Spleen (tissue), 11 donors: Measurements from ENCODE around the gene METTL8. TPM values are rescaled to one million over a fixed set of nuclear protein-coding genes. Genes with fewer than 3 reads are reported as not detected.

Experiments
- DNase-seq: peaks from one replicate; pipeline ENCODE4 v3.0.0-alpha.2; 2020
- H3K27ac ChIP-seq, 8 donors: fragments of 200-600 bp; sonication (generic) in 7 of 8; 1 replicate in 4 of 8; 2 replicates in 4 of 8; pipeline versions ENCODE4 v1.5.0 to v1.8.0; 2016 to 2021; ENCODE audit warnings: inconsistent platforms in 4 of 8, mild to moderate bottlenecking in 4 of 8, moderate library complexity in 1 of 8
- H3K27me3 ChIP-seq, 7 donors: fragments of 200-600 bp; sonication (generic) in 6 of 7; replicated peaks in 1 of 7; 1 replicate in 4 of 7; 2 replicates in 3 of 7; pipeline versions ENCODE4 v1.5.0 to v1.8.0; 2016 to 2021; ENCODE audit warnings: inconsistent platforms in 3 of 7, mild to moderate bottlenecking in 1 of 7
- H3K36me3 ChIP-seq, 6 donors: fragments of 200-600 bp; sonication (generic) in 5 of 6; 1 replicate in 4 of 6; 2 replicates in 2 of 6; pipeline versions ENCODE4 v1.5.0 to v1.8.0; 2016 to 2021; ENCODE audit warnings: inconsistent platforms in 2 of 6
- H3K4me1 ChIP-seq, 6 donors: fragments of 200-600 bp; sonication (generic) in 5 of 6; 1 replicate in 3 of 6; 2 replicates in 3 of 6; pipeline versions ENCODE4 v1.5.0 to v1.8.0; 2016 to 2021; ENCODE audit warnings: inconsistent platforms in 3 of 6
- H3K4me3 ChIP-seq, 8 donors: fragments of 200-600 bp; sonication (generic) in 7 of 8; 1 replicate in 4 of 8; 2 replicates in 4 of 8; pipeline versions ENCODE4 v1.5.0 to v1.8.0; 2016 to 2021; ENCODE audit warnings: inconsistent platforms in 4 of 8, mild to moderate bottlenecking in 4 of 8, moderate library complexity in 2 of 8
- H3K9me3 ChIP-seq, 8 donors: fragments of 200-600 bp; sonication (generic) in 7 of 8; 1 replicate in 4 of 8; 2 replicates in 4 of 8; pipeline versions ENCODE4 v1.5.0 to v1.8.0; 2016 to 2021; ENCODE audit warnings: inconsistent platforms in 4 of 8
- POLR2A ChIP-seq, 3 donors: fragments of 450-650 bp; IDR thresholded peaks; one replicate each; pipeline ENCODE4 v1.5.1; 2017; ENCODE audit warnings: antibody characterized with exemption in 3 of 3, mild to moderate bottlenecking in 1 of 3
- POLR2AphosphoS5 ChIP-seq, 3 donors: sonication (generic); formaldehyde crosslinking; IDR thresholded peaks; one replicate each; pipeline ENCODE4 v1.5.1; 2017; ENCODE audit warnings: antibody characterized with exemption in 3 of 3
- WGBS, 5 donors: extraction: QIAGEN DNeasy Blood & Tissue Kit in 3 of 5; methylation state at CpG; one replicate each; pipeline versions ENCODE4 v1.1.5 to v1.1.7; 2013 to 2018; 5-methylcytosine and 5-hydroxymethylcytosine counted together
- intact Hi-C: fragments of 100-400 bp; cut with DNase I; formaldehyde crosslinking; loops from one replicate; pipeline ENCODE4 v1.15.0; 2023; ENCODE audit warnings: low total_unique reads
- polyA plus RNA-seq, 3 donors: library from polyadenylated mRNA; stranded (reverse); fragments of 200-250 nt; gene quantifications; one replicate each; pipeline ENCODE4 v1.2.1, GENCODE V29; 2013
- total RNA-seq, 7 donors: library from RNA; depleted of rRNA in 3 of 7; stranded (reverse); fragments of >200 nt in 3 of 7; fragmentation: NEBNext Ultra II Directional in 4 of 7; extraction: Animal tissue kit (Norgen Biotek cat#: 25700) in 4 of 7; gene quantifications; one replicate each; pipeline versions ENCODE4 v1.1.0 to v1.2.1, GENCODE V29; 2016 to 2021
- TF ChIP-seq, protein P1 (sequence below), 11 experiments: fragments of 200-600 bp in 7 of 11; fragments of 450-650 bp in 4 of 11; sonication (generic) in 4 of 11; IDR thresholded peaks in 8 of 11; conservative IDR thresholded peaks in 3 of 11; 1 replicate in 7 of 11; 2 replicates in 4 of 11; pipeline versions ENCODE4 v1.4.0 to v1.8.0; 2016 to 2021; ENCODE audit warnings: antibody characterized with exemption in 11 of 11, inconsistent platforms in 4 of 11, mild to moderate bottlenecking in 1 of 11
- donor health status: healthy with polysubstance abuse.
- donor health status: DM: no; HTN: no; CAD: no; lungs with moderate emphysema.
- donor health status: DM: no; HTN: no; CAD: no.
- donor health status: Bipolar disorder and iron deficiency.
- donor health status: healthy.
- donor health status: DM: no; HTN: no; CAD: no.
- donor health status: DM: yes; HTN: yes; CAD: no.

Gene METTL8
- total and polyA plus RNA-seq, 10 donors, result 15.4 to 48.7 (median 24.7) TPM

DNA sequence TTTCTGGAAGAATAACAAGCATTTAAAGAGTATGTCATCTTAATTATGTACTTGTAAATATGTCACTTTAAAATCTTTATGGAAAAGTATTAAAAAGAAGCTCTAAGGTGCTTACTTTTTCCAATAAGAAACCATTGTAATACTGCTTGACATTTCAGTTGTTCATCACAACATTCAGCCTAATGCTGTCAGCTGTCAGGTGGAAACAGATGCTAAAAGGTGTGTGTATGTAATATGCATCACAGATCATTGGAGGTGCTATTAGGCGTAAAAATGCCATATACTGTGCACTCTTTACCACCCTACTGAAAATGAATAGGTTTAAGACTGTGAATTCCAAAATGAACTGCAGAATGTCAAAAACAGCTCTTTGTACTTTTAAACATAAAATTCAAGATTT, 40.3 kb downstream of the METTL8 start:
- Histone ChIP-seq H3K4me1 (peaks cover 0 to 30% (median 6%) of the 10 kb centered on the region in 6 donors), H3K27me3 (no peaks in the 10 kb centered on the region), H3K9me3 (no peaks in the 10 kb centered on the region), H3K4me3 (no peak overlapping the region), H3K36me3 (no peaks in the 10 kb centered on the region), H3K27ac (no peak overlapping the region)
- intact Hi-C loops, result no loop called here
- TF ChIP-seq, protein P1, sequence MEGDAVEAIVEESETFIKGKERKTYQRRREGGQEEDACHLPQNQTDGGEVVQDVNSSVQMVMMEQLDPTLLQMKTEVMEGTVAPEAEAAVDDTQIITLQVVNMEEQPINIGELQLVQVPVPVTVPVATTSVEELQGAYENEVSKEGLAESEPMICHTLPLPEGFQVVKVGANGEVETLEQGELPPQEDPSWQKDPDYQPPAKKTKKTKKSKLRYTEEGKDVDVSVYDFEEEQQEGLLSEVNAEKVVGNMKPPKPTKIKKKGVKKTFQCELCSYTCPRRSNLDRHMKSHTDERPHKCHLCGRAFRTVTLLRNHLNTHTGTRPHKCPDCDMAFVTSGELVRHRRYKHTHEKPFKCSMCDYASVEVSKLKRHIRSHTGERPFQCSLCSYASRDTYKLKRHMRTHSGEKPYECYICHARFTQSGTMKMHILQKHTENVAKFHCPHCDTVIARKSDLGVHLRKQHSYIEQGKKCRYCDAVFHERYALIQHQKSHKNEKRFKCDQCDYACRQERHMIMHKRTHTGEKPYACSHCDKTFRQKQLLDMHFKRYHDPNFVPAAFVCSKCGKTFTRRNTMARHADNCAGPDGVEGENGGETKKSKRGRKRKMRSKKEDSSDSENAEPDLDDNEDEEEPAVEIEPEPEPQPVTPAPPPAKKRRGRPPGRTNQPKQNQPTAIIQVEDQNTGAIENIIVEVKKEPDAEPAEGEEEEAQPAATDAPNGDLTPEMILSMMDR (IDR thresholded peaks at IDR 0.05 in 8 of 11, conservative IDR thresholded peaks at IDR 0.05 in 3 of 11), result no peak
- TF ChIP-seq POLR2AphosphoS5 (IDR thresholded peaks at IDR 0.05) (no peak), POLR2A (IDR thresholded peaks at IDR 0.05) (no peak)
- 86 to 98% (median 93%) methylated on average over 1 of the region's 1 CpG for WGBS, 5 donors
- DNase-seq, result no peak

DNA sequence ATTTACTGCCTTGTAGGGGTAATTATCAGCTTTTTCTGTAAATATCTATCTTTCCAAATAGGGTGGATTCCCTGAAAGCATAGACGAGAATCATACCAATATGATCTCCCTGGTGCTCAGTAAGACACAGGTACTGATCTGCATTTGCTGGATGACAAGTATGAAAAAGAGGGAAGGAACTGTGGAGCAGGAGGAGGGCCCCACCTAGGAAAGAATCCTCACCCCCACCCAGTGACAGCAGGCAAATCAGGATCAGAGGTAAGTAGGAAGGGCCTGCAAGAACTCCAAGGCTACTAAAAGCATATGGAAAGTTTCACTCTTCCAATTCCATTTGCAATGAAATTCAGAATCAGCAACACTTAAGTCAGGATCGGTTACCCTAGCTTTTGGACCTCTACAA, 42.3 kb downstream of the METTL8 start:
- 88 to 96% (median 95%) methylated on average over 2 of the region's 2 CpGs for WGBS, 5 donors
- Histone ChIP-seq H3K9me3 (no peaks in the 10 kb centered on the region), H3K27me3 (no peaks in the 10 kb centered on the region), H3K36me3 (no peaks in the 10 kb centered on the region), H3K4me3 (no peak overlapping the region), H3K4me1 (peaks cover 0 to 44% (median 6%) of the 10 kb centered on the region in 6 donors), H3K27ac (no peak overlapping the region)
- DNase-seq, result no peak
- intact Hi-C loops, result no loop called here
- TF ChIP-seq, protein P1 (IDR thresholded peaks at IDR 0.05 in 8 of 11, conservative IDR thresholded peaks at IDR 0.05 in 3 of 11), result no peak
- TF ChIP-seq POLR2AphosphoS5 (IDR thresholded peaks at IDR 0.05) (no peak), POLR2A (IDR thresholded peaks at IDR 0.05) (no peak)

DNA sequence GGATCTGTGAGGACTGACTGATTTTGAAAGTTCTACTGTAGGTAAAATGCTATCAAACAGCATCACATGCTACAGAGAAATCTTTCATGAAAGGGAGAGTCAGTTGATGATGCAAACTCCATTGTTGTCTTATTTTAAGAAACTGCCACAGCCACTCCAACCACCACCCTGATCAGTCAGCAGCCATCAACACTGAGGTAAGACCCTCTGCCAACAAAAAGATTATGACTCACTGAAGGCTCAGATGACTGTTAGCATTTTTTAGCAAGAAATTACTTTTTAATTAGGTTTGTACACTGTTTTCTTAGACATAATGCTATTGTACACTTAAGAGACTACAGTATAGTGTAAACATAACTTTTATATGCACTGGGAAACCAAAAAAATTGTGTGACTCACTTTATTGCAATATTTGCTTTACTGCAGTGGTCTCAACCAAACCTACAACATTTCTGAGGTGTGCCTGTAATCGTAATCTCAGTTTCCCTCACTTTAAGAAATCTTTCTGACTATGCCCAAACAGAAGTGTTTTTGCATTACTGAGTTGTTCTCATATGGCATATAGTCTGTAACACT, 42.8 kb downstream of the METTL8 start:
- H3K27ac ChIP-seq, result no peak overlapping the region
- no peaks in the 10 kb centered on the region for H3K27me3 ChIP-seq
- H3K4me1 ChIP-seq, result peaks cover 0 to 44% (median 6%) of the 10 kb centered on the region in 6 donors
- TF ChIP-seq POLR2AphosphoS5 (IDR thresholded peaks at IDR 0.05) (no peak), POLR2A (IDR thresholded peaks at IDR 0.05) (no peak)
- TF ChIP-seq, protein P1 (IDR thresholded peaks at IDR 0.05 in 8 of 11, conservative IDR thresholded peaks at IDR 0.05 in 3 of 11), result no peak
- H3K36me3 ChIP-seq, result no peaks in the 10 kb centered on the region
- no peak for DNase-seq
- H3K9me3 ChIP-seq, result no peaks in the 10 kb centered on the region
- WGBS, 5 donors, result 91 to 97% (median 94%) methylated on average over 1 of the region's 1 CpG
- intact Hi-C loops, result no loop called here
- H3K4me3 ChIP-seq, result no peak overlapping the region

DNA sequence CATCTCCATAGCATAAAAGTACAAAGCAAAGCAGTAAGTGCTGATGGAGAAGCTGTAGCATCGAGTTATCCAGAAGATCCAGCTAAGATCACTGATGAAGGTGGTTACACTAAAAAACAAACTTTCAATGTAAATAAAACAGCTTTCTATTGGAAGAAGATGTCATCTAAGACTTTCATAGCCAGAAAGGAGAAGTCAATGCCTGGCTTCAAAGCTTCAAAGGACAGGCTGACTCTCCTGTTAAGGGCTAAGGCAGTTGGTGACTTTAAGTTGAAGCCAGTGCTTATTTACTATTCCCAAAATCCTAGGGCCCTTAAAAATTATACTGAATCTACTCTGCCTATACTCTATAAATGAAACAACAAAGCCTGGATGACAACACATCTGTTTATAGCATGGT, 44.0 kb downstream of the METTL8 start:
- H3K36me3 ChIP-seq, result no peaks in the 10 kb centered on the region
- TF ChIP-seq, protein P1 (IDR thresholded peaks at IDR 0.05 in 8 of 11, conservative IDR thresholded peaks at IDR 0.05 in 3 of 11), result no peak
- TF ChIP-seq POLR2A (IDR thresholded peaks at IDR 0.05), result no peak
- no peak for TF ChIP-seq POLR2AphosphoS5 (IDR thresholded peaks at IDR 0.05)
- no peaks in the 10 kb centered on the region for H3K27me3 ChIP-seq
- 97 to 100% (median 97%) methylated on average over 1 of the region's 1 CpG for WGBS, 5 donors
- H3K4me3 ChIP-seq, result no peak overlapping the region
- H3K27ac ChIP-seq, result no peak overlapping the region
- peaks cover 0 to 47% (median 6%) of the 10 kb centered on the region in 6 donors for H3K4me1 ChIP-seq
- H3K9me3 ChIP-seq, result no peaks in the 10 kb centered on the region
- intact Hi-C loops, result no loop called here
- no peak for DNase-seq
